ENCODE data around the gene NFIA.

The NFIA gene

GRCh38 chr1:61337981-61338848 is 255.9 kb downstream of the NFIA start (continued):
- TF ChIP-seq ZNF155 (tag by site-specific recombination; IDR thresholded peaks at IDR 0.05) (no peak), ZBTB20 (tag by site-specific recombination; IDR thresholded peaks at IDR 0.05) (peak; percentile 37; the same call in 1 of the 2 replicates), ZNF324 (tag by site-specific recombination; IDR thresholded peaks at IDR 0.05) (no peak), ZSCAN4 (tag by site-specific recombination; IDR thresholded peaks at IDR 0.05) (peak; percentile 20; the same call in 1 of the 2 replicates), ZBTB21 (tag by site-specific recombination; IDR thresholded peaks at IDR 0.05) (no peak), ZNF830 (tag by site-specific recombination; IDR thresholded peaks at IDR 0.05; ENCODE audit: low read depth) (no peak), ZNF214 (tag by site-specific recombination; IDR thresholded peaks at IDR 0.05; ENCODE audit: borderline replicate concordance) (no peak), ZNF391 (tag by site-specific recombination; IDR thresholded peaks at IDR 0.05; ENCODE audit: borderline replicate concordance, low read depth) (no peak), ZNF530 (tag by site-specific recombination; IDR thresholded peaks at IDR 0.05; ENCODE audit: low read depth) (no peak), ZNF140 (tag by site-specific recombination; IDR thresholded peaks at IDR 0.05) (no peak), ZNF2 (tag by site-specific recombination; IDR thresholded peaks at IDR 0.05) (no peak), ZNF621 (tag by site-specific recombination; IDR thresholded peaks at IDR 0.05) (no peak), ZNF513 (tag by site-specific recombination; IDR thresholded peaks at IDR 0.05) (no peak), ZNF302 (tag by site-specific recombination; IDR thresholded peaks at IDR 0.05; ENCODE audit: low read depth) (no peak), ZNF701 (tag by site-specific recombination; IDR thresholded peaks at IDR 0.05) (no peak), ZSCAN23 (tag by site-specific recombination; IDR thresholded peaks at IDR 0.05) (no peak), YY1 (tag by site-specific recombination; IDR thresholded peaks at IDR 0.05) (no peak), ZNF341 (tag by site-specific recombination; IDR thresholded peaks at IDR 0.05; ENCODE audit: low read depth) (no peak), ZNF24 (tag by site-specific recombination; IDR thresholded peaks at IDR 0.05) (0 out of 2 replicates have a peak, but pooled peaks have one; percentile 50), ZNF518A (tag by site-specific recombination; conservative IDR thresholded peaks at IDR 0.05; ENCODE audit: low read depth) (no peak), MEIS1 (CRISPR knock-in tag; IDR thresholded peaks at IDR 0.05; ENCODE audit: borderline replicate concordance) (no peak)
- TF ChIP-seq, protein P1, sequence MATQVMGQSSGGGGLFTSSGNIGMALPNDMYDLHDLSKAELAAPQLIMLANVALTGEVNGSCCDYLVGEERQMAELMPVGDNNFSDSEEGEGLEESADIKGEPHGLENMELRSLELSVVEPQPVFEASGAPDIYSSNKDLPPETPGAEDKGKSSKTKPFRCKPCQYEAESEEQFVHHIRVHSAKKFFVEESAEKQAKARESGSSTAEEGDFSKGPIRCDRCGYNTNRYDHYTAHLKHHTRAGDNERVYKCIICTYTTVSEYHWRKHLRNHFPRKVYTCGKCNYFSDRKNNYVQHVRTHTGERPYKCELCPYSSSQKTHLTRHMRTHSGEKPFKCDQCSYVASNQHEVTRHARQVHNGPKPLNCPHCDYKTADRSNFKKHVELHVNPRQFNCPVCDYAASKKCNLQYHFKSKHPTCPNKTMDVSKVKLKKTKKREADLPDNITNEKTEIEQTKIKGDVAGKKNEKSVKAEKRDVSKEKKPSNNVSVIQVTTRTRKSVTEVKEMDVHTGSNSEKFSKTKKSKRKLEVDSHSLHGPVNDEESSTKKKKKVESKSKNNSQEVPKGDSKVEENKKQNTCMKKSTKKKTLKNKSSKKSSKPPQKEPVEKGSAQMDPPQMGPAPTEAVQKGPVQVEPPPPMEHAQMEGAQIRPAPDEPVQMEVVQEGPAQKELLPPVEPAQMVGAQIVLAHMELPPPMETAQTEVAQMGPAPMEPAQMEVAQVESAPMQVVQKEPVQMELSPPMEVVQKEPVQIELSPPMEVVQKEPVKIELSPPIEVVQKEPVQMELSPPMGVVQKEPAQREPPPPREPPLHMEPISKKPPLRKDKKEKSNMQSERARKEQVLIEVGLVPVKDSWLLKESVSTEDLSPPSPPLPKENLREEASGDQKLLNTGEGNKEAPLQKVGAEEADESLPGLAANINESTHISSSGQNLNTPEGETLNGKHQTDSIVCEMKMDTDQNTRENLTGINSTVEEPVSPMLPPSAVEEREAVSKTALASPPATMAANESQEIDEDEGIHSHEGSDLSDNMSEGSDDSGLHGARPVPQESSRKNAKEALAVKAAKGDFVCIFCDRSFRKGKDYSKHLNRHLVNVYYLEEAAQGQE (tag by site-specific recombination; IDR thresholded peaks at IDR 0.05) = no peak
- TF ChIP-seq, protein P2, sequence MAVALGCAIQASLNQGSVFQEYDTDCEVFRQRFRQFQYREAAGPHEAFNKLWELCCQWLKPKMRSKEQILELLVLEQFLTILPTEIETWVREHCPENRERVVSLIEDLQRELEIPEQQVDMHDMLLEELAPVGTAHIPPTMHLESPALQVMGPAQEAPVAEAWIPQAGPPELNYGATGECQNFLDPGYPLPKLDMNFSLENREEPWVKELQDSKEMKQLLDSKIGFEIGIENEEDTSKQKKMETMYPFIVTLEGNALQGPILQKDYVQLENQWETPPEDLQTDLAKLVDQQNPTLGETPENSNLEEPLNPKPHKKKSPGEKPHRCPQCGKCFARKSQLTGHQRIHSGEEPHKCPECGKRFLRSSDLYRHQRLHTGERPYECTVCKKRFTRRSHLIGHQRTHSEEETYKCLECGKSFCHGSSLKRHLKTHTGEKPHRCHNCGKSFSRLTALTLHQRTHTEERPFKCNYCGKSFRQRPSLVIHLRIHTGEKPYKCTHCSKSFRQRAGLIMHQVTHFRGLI (tag by site-specific recombination; IDR thresholded peaks at IDR 0.05) = no peak
- TF ChIP-seq, protein P3, sequence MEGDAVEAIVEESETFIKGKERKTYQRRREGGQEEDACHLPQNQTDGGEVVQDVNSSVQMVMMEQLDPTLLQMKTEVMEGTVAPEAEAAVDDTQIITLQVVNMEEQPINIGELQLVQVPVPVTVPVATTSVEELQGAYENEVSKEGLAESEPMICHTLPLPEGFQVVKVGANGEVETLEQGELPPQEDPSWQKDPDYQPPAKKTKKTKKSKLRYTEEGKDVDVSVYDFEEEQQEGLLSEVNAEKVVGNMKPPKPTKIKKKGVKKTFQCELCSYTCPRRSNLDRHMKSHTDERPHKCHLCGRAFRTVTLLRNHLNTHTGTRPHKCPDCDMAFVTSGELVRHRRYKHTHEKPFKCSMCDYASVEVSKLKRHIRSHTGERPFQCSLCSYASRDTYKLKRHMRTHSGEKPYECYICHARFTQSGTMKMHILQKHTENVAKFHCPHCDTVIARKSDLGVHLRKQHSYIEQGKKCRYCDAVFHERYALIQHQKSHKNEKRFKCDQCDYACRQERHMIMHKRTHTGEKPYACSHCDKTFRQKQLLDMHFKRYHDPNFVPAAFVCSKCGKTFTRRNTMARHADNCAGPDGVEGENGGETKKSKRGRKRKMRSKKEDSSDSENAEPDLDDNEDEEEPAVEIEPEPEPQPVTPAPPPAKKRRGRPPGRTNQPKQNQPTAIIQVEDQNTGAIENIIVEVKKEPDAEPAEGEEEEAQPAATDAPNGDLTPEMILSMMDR (tag by site-specific recombination; IDR thresholded peaks at IDR 0.05) = peak; percentile 50; the same call in 1 of the 2 replicates

Measured in HEK293 (cell line).